HUES6 (cell line): Measurements from ENCODE around the gene VSTM2B.

Experiments
- H3K27ac ChIP-seq: 2 replicates; pipeline ENCODE4 v1.7.0; 2013; ENCODE audit warnings: low read depth, mild to moderate bottlenecking, low read length, inconsistent platforms
- H3K27me3 ChIP-seq: 2 replicates; pipeline ENCODE4 v1.6.1; 2013; ENCODE audit warnings: low read length; ENCODE audit not compliant: control insufficient read depth, insufficient read depth
- H3K36me3 ChIP-seq: 2 replicates; pipeline ENCODE4 v1.6.1; 2013; ENCODE audit warnings: low read length; ENCODE audit not compliant: control insufficient read depth, insufficient read depth
- H3K4me1 ChIP-seq: 2 replicates; pipeline ENCODE4 v1.6.1; 2013; ENCODE audit warnings: low read length; ENCODE audit not compliant: control insufficient read depth, insufficient read depth
- H3K4me3 ChIP-seq: 2 replicates; pipeline ENCODE4 v1.5.1; 2013; ENCODE audit warnings: low read depth, low read length
- H3K9ac ChIP-seq: one replicate; pipeline ENCODE4 v1.6.1; 2013; ENCODE audit warnings: mild to moderate bottlenecking, low read length
- H3K9me3 ChIP-seq: 2 replicates; pipeline ENCODE4 v1.6.1; 2013; ENCODE audit warnings: low read depth, low read length; ENCODE audit not compliant: control insufficient read depth, insufficient read depth

The VSTM2B gene

DNA sequence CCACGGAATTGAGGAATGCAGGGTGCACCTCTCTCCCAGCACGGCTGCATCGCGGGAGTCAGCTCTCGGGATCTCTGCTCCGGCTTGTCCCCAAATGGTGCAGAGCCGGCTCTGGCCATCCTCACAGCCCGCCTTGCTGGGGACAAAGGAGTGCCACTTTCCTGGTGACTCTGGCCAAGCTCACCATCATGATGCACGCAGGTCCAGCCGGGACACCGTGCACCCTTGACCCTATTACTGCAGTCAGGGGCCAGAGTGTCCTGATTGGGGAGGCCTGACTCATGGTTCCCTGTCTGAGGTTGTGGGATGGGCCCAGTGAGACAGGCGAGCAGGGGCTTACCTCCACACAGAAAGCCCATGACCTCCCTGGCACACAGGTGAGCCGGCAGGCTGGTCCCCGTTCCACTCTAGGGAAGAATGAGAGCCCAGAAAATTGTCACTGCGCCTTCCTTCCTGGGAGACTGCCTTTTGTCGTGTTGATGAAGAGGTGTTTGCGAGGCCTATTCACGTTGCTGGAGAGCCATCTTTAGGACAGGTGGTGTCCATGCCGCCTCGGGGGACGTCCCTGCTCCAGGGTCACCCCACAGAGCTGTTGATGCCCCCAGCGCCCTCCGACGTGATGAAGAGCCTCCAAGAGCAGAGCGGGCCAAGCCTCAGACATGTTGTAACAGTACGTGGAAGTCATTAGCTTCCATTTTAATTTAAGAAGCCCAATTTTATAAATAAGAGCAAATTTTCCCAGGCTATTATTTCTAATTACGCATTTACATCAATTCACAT, 18.5 kb upstream of the VSTM2B start:
- Histone ChIP-seq H3K27ac (no peak overlapping the region), H3K9me3 (no peaks in the 10 kb centered on the region), H3K9ac (no peak overlapping the region), H3K27me3 (peaks cover 19% of the 10 kb centered on the region), H3K36me3 (no peaks in the 10 kb centered on the region), H3K4me1 (peaks cover 6% of the 10 kb centered on the region), H3K4me3 (no peak overlapping the region)

DNA sequence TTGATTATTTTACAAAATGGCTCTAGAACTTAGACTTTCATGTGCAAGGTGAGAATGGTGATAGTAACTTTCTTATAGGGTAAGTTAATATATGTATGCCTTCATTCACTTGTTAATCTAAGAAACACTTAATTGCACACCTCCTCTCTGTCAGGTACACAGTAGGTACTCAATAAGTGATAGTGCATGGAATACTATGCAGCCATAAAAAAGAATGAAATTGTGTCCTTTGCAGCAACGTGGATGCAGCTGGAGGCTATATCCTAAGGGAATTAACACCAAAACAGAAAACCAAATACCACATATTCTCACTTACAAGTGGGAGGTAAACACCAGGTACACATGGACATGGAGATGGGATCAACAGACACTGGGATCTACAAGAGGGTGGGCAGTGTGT, 17.6 kb upstream of the VSTM2B start:
- Histone ChIP-seq H3K4me1 (peaks cover 6% of the 10 kb centered on the region), H3K9me3 (no peaks in the 10 kb centered on the region), H3K9ac (no peak overlapping the region), H3K27ac (no peak overlapping the region), H3K4me3 (no peak overlapping the region), H3K36me3 (no peaks in the 10 kb centered on the region), H3K27me3 (peaks cover 29% of the 10 kb centered on the region)

DNA sequence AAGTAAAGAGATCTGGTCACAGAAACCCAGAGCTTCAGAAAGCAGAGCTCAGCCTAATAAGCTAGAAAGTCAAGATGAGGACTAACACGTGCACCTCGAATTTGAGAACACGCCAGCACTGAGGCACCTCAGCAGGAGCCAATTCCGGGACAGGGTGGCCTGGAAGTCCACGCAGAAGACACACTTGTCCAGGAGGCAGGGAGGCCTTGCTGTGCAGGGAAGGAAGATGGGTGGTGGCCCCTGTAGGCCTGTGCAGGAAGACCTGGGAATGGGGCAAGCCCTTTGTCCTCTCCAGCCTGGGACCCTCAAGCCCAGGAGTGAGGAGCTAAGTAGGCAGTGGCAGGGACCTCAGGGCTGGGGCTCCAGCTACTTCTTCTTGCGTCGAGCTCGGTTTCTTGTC, 16.3 kb upstream of the VSTM2B start:
- H3K4me3 ChIP-seq, result no peak overlapping the region

DNA sequence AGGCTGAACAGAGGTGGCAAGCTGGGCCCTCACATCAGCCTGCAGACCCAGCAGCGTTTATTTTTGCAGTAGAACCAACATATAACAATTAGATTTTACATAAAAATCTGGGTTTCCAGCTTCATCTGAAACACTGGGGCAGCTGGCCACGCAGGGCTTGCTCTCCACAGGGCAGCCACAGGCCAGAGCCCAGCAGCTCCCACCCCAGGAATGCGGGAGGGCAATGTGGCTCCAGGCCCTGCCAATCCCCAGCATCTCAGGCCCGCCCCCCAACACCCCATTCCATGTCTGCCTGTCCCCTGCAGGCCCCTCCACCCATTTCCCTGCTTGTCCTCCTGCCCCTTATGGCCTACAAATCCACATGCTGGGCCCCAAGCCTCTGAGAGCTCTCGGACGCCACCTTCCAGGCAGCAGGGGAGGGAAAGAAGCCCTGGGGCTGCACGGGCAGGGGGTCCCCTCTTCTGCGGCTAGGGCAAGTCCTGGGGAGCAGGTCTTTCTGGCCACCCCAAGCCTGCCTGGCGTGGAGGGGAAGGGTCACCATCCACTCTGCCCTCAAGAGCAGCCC, 15.0 kb upstream of the VSTM2B start:
- Histone ChIP-seq H3K27ac (no peak overlapping the region), H3K9me3 (no peaks in the 10 kb centered on the region), H3K4me3 (no peak overlapping the region), H3K9ac (no peak overlapping the region), H3K4me1 (peaks cover 6% of the 10 kb centered on the region), H3K27me3 (peaks cover 45% of the 10 kb centered on the region), H3K36me3 (no peaks in the 10 kb centered on the region)

More for the DNA sequence above, 16.3 kb upstream of the VSTM2B start:
- H3K9ac ChIP-seq, result no peak overlapping the region
- peaks cover 6% of the 10 kb centered on the region for H3K4me1 ChIP-seq
- no peaks in the 10 kb centered on the region for H3K9me3 ChIP-seq
- H3K27me3 ChIP-seq, result peaks cover 39% of the 10 kb centered on the region
- H3K27ac ChIP-seq, result no peak overlapping the region
- H3K36me3 ChIP-seq, result no peaks in the 10 kb centered on the region

DNA sequence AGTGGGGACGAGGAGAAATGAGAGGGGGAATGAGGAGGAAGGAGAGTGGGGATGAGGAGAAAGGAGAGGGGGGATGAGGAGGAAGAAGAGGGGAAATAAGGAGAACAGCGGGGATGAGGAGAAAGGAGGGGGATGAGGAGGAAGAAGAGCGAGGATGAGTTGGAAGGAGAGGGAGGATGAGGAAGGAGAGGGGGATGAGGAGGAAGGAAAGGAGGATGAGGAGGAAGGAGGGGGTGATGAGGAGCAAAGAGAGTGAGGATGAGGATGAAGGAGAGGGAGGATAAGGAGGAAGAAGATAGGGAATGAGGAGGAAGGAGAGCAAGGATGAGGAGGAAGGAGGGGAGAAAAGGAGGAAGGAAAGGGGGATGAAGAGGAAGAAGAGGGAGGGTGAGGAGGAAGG, 14.0 kb upstream of the VSTM2B start:
- Histone ChIP-seq H3K27me3 (peaks cover 49% of the 10 kb centered on the region), H3K36me3 (no peaks in the 10 kb centered on the region), H3K27ac (no peak overlapping the region), H3K9ac (no peak overlapping the region), H3K4me1 (peaks cover 6% of the 10 kb centered on the region), H3K4me3 (no peak overlapping the region), H3K9me3 (no peaks in the 10 kb centered on the region)

DNA sequence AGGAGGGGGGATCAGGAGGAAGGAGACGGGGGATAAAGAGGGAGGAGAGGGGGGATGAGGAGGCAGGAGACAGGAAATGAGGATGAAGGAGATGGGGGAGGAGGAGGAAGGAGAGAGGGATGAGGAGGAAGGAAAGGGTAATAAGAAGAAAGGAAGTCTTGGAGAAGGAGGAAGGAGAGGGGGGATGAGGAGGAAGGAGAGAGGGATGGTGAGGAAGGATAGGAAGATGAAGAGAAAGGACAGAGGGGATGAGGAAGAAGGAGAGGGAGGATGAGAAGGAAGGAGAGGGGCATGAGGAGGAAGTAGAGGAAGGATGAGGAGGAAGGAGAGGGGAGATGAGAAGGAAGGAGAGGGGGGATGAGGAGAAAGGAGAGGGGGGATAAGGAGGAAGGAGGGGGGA, 13.0 kb upstream of the VSTM2B start:
- Histone ChIP-seq H3K9ac (no peak overlapping the region), H3K36me3 (no peaks in the 10 kb centered on the region), H3K27ac (no peak overlapping the region), H3K9me3 (no peaks in the 10 kb centered on the region), H3K27me3 (peaks cover 55% of the 10 kb centered on the region), H3K4me1 (no peaks in the 10 kb centered on the region; the same call in 1 of the 2 replicates), H3K4me3 (no peak overlapping the region)

DNA sequence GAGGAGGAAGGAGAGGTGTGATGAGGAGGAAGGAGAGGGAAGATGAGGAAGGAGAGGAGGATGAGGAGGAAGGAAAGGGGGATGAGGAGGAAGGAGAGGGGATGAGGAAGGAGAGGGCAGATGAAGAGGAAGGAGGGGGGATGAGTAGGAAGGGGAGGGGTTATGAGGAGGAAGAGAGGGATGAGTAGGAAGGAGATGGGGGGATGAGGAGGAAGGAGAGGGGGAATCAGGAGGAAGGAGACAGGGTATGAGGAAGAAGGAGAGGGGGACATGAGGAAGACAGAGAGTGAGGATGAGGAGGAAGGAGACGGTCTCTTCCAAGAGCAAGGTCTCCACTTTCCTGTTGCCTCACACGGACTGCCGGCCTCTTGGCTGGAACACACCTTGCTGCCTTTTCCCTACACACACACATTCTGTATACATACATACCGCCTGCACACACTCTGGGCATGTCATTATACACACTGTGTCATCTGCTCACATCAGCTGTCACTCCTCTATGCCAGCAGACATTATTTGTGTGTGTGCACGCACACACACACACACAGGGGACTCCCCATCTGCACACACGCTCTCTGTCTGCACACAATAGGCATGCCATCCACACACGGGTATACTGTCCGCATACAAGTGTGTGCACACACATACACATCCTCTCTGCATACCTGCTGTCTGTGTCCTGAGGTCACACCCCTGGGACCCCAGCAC, 11.1 kb upstream of the VSTM2B start:
- no peaks in the 10 kb centered on the region for H3K36me3 ChIP-seq
- no peak overlapping the region for H3K4me3 ChIP-seq
- no peaks in the 10 kb centered on the region for H3K9me3 ChIP-seq

DNA sequence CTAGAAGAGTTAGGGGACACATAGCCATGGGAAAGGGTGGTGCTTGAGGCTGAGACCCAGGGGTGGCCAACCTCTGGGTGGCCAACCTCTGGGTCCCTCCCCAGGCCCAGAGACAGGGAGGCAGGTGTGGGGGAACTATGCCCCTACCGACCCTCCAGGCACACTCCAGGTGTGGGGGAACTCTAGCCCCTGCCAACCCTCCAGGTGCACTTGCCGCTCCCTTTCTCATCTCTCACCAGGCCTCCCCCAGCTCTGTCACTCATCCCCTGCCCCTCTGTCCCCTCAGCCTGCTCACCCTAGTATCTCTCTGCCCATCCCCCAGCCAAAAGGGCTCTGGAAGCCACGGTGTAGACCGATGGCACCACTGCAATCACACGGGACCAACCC, 10.6 kb upstream of the VSTM2B start:
- no peaks in the 10 kb centered on the region; the same call in 1 of the 2 replicates for H3K4me1 ChIP-seq
- H3K27me3 ChIP-seq, result peaks cover 65% of the 10 kb centered on the region
- H3K9me3 ChIP-seq, result no peaks in the 10 kb centered on the region
- H3K4me3 ChIP-seq, result no peak overlapping the region
- no peak overlapping the region for H3K27ac ChIP-seq
- no peaks in the 10 kb centered on the region for H3K36me3 ChIP-seq
- H3K9ac ChIP-seq, result no peak overlapping the region

More for the DNA sequence above, 11.1 kb upstream of the VSTM2B start:
- Histone ChIP-seq H3K4me1 (no peaks in the 10 kb centered on the region; the same call in 1 of the 2 replicates), H3K27ac (no peak overlapping the region), H3K27me3 (peaks cover 62% of the 10 kb centered on the region), H3K9ac (no peak overlapping the region)

DNA sequence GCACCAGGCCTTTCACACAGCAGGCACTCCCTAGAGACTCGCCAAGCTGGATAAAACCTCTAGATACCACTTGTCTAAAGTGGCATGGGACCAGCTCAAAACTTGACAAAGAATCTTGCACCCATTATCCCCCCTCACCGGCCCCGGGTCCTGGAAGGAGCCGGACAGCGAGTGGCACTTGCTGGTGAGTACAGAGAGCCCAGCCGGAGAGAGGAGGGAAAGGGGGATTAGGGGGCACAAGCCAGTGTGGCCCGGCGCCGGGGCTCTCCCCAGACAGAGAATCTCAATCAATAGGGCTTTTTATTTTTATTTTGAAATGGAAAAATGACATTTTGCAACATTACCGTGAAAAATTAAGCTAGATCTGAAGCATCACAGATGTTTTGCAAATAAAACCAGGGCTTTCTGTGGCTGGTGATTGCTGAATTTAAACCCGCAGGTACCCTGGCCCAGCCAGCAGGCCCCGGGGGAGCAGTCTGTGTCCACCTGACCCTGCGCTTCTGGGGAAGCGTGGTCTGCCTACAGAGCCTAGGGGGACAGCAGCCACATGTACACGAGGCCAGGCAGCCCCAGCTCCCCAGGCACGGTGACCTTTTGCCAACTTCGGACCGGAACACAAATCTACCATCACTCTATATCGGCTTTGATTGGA, 10.0 kb upstream of the VSTM2B start:
- no peak overlapping the region for H3K9ac ChIP-seq
- H3K9me3 ChIP-seq, result no peaks in the 10 kb centered on the region
- H3K36me3 ChIP-seq, result no peaks in the 10 kb centered on the region
- no peak overlapping the region for H3K4me3 ChIP-seq
- H3K4me1 ChIP-seq, result no peaks in the 10 kb centered on the region; the same call in 1 of the 2 replicates
- H3K27me3 ChIP-seq, result peaks cover 70% of the 10 kb centered on the region
- H3K27ac ChIP-seq, result no peak overlapping the region

DNA sequence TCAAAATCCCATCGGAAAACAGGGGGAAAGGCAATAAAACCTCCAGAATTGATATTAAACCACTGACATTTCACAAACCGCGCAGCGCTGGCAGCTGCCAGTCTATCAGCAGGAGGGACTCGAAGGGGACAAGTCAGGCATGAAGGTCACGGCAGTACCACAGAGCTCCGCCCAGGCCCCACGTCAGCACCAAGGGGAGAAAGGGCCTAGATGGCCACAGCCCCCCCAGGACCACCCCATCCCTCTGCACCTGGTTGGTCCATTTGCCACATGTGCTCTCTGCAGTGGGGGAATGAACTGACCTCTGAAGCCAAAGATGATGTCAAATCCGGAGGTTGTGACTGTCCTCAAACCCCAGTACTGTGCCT, 9.5 kb upstream of the VSTM2B start:
- Histone ChIP-seq H3K9ac (no peak overlapping the region), H3K4me3 (no peak overlapping the region), H3K36me3 (no peaks in the 10 kb centered on the region), H3K4me1 (no peaks in the 10 kb centered on the region; the same call in 1 of the 2 replicates), H3K27me3 (peaks cover 71% of the 10 kb centered on the region), H3K27ac (no peak overlapping the region), H3K9me3 (no peaks in the 10 kb centered on the region)
